SK-N-SH treated with all-trans-retinoic acid at 6 μM for 48 hours (cell line): ENCODE results near the gene RTL1.

Source experiments
- ARNTL ChIP-seq: fragments of 450-650 bp; formaldehyde crosslinking; IDR thresholded peaks from 2 replicates; pipeline ENCODE4 v1.5.0; 2020; ENCODE audit warnings: low read depth, mild to moderate bottlenecking, moderate library complexity, borderline replicate concordance
- CREB5 ChIP-seq: fragments of 250-450 bp; sonication (Bioruptor Pico); IDR thresholded peaks from 2 replicates; pipeline ENCODE4 v1.5.1; 2020; ENCODE audit warnings: low read depth, mild to moderate bottlenecking, moderate library complexity
- CSRNP3 ChIP-seq: fragments of 250-450 bp; sonication (Bioruptor Pico); IDR thresholded peaks from 2 replicates; pipeline ENCODE4 v1.5.1; 2021; ENCODE audit warnings: mild to moderate bottlenecking, moderate library complexity
- ESRRG ChIP-seq: fragments of 250-450 bp; sonication (Bioruptor Pico); IDR thresholded peaks from 2 replicates; pipeline ENCODE4 v1.6.1; 2021; ENCODE audit warnings: mild to moderate bottlenecking
- OSR1 ChIP-seq: fragments of 250-450 bp; sonication (Bioruptor Pico); IDR thresholded peaks from 2 replicates; pipeline ENCODE4 v1.8.0; 2022; ENCODE audit warnings: moderate library complexity, mild to moderate bottlenecking, inconsistent platforms
- PPARA ChIP-seq: fragments of 250-450 bp; sonication (Bioruptor Pico); IDR thresholded peaks from 2 replicates; pipeline ENCODE4 v1.5.0; 2020; ENCODE audit warnings: mild to moderate bottlenecking, borderline replicate concordance
- RARB ChIP-seq: fragments of 250-450 bp; sonication (Bioruptor Pico); IDR thresholded peaks from 2 replicates; pipeline ENCODE4 v1.8.0; 2021; ENCODE audit warnings: mild to moderate bottlenecking, moderate library complexity
- TOX ChIP-seq: fragments of 250-450 bp; sonication (Bioruptor Pico); IDR thresholded peaks from 2 replicates; pipeline ENCODE4 v1.8.0; 2021; ENCODE audit warnings: mild to moderate bottlenecking, moderate library complexity, borderline replicate concordance
- ZFP3 ChIP-seq: fragments of 250-450 bp; sonication (Bioruptor Pico); IDR thresholded peaks from 2 replicates; pipeline ENCODE4 v1.5.0; 2020; ENCODE audit warnings: mild to moderate bottlenecking, moderate library complexity
- ZNF565 ChIP-seq: fragments of 450-650 bp; formaldehyde crosslinking; conservative IDR thresholded peaks from 2 replicates; pipeline ENCODE4 v1.5.0; 2020; ENCODE audit warnings: low read depth, mild to moderate bottlenecking, moderate library complexity
- ZNF70 ChIP-seq: fragments of 450-650 bp; formaldehyde crosslinking; IDR thresholded peaks from 2 replicates; pipeline ENCODE4 v1.5.0; 2020; ENCODE audit warnings: mild to moderate bottlenecking, moderate library complexity
- ZNF8 ChIP-seq: fragments of 450-650 bp; formaldehyde crosslinking; IDR thresholded peaks from 2 replicates; pipeline ENCODE4 v1.5.0; 2020; ENCODE audit warnings: mild to moderate bottlenecking, moderate library complexity
- TF ChIP-seq, protein P1 (sequence below): fragments of 250-450 bp; sonication (Bioruptor Pico); IDR thresholded peaks from 2 replicates; pipeline ENCODE4 v1.8.0; 2021; ENCODE audit warnings: low read depth, mild to moderate bottlenecking, moderate library complexity, borderline replicate concordance

DNA sequence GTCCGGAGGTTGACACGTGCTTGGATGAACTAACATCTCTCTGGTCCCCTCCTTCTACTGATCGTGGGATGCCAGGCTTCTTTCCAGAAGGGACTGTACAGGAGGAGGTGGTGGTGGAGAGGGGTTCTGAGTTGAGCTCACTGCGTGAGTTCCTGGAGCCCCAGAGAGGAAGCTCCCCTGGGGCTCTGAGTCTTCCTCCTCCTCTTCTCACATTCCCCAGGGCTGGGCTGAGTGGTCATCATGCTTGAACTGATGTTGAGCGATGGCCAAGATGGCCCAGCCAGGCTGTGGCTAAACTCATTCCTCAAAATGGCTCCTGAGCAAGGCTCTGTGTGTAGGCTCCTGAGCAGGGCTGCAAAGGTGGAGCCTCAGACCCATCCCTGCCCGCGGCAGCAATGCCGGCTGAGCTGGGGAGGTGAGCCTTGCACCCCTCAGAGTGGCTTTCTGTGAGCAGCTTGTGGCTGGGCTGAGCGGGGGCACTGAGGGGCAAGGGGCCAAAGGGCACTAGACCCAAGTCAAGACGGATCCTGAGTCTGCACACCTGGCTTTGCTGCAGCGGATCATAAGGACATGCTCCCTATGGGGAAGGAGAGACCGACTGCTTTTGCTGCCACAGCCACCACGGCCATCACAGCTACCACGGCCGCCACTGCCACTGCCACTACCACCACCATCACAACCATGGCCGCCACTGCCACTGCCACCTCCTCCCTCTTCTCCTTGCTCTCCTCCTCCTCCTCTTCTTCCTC is 42.2 kb downstream of the RTL1 start:
- no peak for TF ChIP-seq ARNTL (CRISPR knock-in tag)
- no peak for TF ChIP-seq CSRNP3 (CRISPR knock-in tag)
- TF ChIP-seq ZNF565 = no peak
- TF ChIP-seq ZNF70 = no peak
- TF ChIP-seq OSR1 (CRISPR knock-in tag) = no peak
- no peak for TF ChIP-seq PPARA (CRISPR knock-in tag)
- TF ChIP-seq, protein P1, sequence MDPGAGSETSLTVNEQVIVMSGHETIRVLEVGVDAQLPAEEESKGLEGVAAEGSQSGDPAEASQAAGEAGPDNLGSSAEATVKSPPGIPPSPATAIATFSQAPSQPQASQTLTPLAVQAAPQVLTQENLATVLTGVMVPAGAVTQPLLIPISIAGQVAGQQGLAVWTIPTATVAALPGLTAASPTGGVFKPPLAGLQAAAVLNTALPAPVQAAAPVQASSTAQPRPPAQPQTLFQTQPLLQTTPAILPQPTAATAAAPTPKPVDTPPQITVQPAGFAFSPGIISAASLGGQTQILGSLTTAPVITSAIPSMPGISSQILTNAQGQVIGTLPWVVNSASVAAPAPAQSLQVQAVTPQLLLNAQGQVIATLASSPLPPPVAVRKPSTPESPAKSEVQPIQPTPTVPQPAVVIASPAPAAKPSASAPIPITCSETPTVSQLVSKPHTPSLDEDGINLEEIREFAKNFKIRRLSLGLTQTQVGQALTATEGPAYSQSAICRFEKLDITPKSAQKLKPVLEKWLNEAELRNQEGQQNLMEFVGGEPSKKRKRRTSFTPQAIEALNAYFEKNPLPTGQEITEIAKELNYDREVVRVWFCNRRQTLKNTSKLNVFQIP (CRISPR knock-in tag) = no peak
- TF ChIP-seq CREB5 (CRISPR knock-in tag) = no peak
- no peak for TF ChIP-seq ZNF8
- no peak for TF ChIP-seq ZFP3 (CRISPR knock-in tag)
- TF ChIP-seq RARB (CRISPR knock-in tag) = no peak
- TF ChIP-seq TOX (CRISPR knock-in tag) = no peak
- no peak for TF ChIP-seq ESRRG (CRISPR knock-in tag)
